ENCODE results near the gene MDP1. TPM values are rescaled to one million over a fixed set of nuclear protein-coding genes. Genes with fewer than 3 reads are reported as not detected.

The MDP1 gene
- total RNA-seq, 1 donor from 2014 or later = 18.4 TPM

DNA sequence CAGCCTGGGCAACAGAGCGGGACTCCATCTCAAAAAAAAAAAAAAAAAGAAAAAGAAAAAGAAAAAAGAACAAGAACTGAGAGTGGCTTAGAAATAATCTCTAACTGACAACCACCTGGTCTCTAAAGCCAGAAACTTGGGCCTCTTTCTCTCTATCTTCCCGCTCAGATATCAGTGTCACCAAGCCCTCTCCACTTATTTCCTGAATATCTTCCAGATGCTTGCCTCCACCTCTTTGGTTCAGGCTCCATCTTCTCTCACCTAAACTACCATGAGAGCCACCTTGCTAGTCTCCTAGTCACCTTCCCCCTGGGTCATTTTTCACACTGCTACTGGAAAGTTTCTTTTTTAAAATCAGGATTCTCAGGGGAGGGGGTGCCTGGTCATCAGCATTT is 18.8 kb downstream of the MDP1 start:
- peaks cover 7% of the 10 kb centered on the region for H3K9me3 Mint-ChIP-seq
- peak overlapping the region; percentile 94 for H3K27ac Mint-ChIP-seq
- no peak for DNase-seq (ENCODE audit: low spot score in 2 of 2, unreplicated experiment in 2 of 2)
- no peaks in the 10 kb centered on the region for H3K27me3 Mint-ChIP-seq (ENCODE audit: low read depth)
- H3K36me3 Mint-ChIP-seq = peaks cover 31% of the 10 kb centered on the region
- peaks cover 23% of the 10 kb centered on the region for H3K4me1 Mint-ChIP-seq
- peak overlapping the region; percentile 49 for H3K4me3 Mint-ChIP-seq
- TF ChIP-seq, protein P1, sequence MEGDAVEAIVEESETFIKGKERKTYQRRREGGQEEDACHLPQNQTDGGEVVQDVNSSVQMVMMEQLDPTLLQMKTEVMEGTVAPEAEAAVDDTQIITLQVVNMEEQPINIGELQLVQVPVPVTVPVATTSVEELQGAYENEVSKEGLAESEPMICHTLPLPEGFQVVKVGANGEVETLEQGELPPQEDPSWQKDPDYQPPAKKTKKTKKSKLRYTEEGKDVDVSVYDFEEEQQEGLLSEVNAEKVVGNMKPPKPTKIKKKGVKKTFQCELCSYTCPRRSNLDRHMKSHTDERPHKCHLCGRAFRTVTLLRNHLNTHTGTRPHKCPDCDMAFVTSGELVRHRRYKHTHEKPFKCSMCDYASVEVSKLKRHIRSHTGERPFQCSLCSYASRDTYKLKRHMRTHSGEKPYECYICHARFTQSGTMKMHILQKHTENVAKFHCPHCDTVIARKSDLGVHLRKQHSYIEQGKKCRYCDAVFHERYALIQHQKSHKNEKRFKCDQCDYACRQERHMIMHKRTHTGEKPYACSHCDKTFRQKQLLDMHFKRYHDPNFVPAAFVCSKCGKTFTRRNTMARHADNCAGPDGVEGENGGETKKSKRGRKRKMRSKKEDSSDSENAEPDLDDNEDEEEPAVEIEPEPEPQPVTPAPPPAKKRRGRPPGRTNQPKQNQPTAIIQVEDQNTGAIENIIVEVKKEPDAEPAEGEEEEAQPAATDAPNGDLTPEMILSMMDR (IDR thresholded peaks at IDR 0.05; ENCODE audit: unreplicated experiment) = no peak

DNA sequence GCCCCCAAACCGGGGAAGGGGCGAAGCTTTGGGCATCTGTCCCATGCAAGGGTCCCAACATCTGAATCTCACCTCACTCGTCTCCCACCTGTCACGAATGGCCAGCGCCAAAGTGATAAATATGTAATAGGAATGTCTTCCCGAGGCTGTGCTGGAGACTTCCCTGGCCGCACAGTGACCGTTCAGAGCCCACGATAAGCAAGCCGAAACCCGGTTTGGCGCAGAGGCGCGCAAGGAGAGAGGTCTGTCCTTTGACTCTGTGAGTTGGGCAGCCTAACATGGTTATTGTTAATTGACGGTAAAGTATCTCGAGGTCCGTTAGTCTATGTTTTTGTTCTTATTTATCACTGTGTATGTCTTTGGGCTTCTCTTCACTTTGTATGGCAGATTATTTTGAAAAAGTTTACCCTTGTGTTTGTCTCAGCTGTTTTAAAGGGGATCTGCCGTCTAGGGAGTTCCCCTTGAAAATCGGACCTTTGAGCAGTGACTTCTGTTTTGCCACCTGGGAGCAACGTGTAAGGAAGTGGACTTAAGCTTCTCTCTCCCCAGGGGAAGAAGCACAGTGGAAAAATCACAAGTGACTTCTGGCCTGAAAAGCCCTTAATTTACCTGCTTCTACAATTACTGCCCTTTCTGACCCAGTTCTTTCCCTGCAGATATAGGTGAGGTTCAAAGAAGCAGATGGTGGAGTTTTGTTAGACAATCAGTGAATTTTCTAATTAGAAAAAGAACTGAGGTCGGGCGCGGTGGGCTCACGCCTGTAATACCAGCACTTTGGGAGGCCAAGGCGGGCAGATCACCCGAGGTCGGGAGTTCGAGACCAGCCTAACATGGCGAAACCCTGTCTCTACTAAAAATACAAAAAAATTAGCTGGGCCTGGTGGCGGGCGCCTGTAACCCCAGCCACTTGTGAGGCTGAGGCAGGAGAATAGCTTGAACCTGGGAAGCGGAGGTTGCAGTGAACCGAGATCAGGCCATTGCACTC is 19.5 kb downstream of the MDP1 start:
- H3K36me3 Mint-ChIP-seq = peaks cover 29% of the 10 kb centered on the region
- peak overlapping the region; percentile 88 for H3K4me3 Mint-ChIP-seq
- peak overlapping the region; percentile 92 for H3K27ac Mint-ChIP-seq
- peaks cover 23% of the 10 kb centered on the region for H3K4me1 Mint-ChIP-seq
- no peaks in the 10 kb centered on the region for H3K27me3 Mint-ChIP-seq (ENCODE audit: low read depth)
- peaks cover 1% of the 10 kb centered on the region for H3K9me3 Mint-ChIP-seq
- no peak for DNase-seq (ENCODE audit: low spot score in 2 of 2, unreplicated experiment in 2 of 2)
- TF ChIP-seq, protein P1 (IDR thresholded peaks at IDR 0.05; ENCODE audit: unreplicated experiment) = no peak

DNA sequence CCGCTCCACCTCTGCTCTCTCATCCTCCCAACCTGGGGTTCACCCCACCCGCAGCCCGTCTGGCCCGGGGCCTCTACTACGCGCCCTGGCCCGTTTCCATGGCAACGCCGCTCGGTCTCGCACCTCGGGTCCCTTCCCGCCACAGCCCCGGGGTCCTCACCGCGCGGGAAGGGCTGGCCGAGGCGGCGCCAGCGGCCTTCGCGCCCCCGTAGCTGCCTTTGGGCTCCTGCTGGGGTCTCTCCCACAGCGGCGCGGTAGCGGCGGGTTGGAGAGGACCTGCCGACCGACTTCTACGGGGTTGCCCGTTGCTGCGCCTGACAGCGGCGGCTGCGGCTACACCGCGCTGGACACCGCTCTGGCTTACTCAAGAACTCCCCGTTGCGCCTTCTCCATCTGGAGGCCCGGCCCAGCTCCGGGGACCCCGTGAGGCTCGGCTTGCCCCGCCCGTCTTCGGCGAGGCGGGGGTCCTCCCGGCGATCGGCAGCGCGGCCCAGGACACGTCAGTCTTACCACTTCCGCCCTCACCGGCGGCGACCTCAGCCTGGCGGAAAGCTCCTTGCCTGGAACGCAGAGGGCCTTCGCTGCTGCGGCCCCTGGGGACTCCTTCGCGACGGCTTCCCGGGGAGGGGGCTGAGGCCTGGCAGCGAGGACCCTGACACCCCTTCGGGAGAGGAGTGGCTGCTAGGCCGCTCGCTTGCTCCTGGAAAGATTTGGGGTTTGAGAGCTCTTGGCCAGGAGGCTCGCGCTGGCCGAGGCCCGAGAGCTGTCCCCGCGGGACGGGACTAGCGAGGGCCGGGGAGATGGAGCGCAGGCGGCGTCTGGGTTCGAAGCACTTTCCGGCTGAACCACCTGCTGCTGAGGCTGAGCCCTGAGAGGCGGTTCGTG is 20.4 kb downstream of the MDP1 start, which contains the start of gene TM9SF1:
TSS of gene TM9SF1 (minus strand) at position 256 of the 885 bp plus-strand sequence. CDS start 422 bp downstream, outside the sequence.
- H3K4me3 Mint-ChIP-seq = peak within 1 kb of the TSS; percentile 88
- H3K27me3 Mint-ChIP-seq (ENCODE audit: low read depth) = no peaks in the 10 kb centered on the region
- TF ChIP-seq, protein P1 (IDR thresholded peaks at IDR 0.05; ENCODE audit: unreplicated experiment) = no peak
- H3K4me1 Mint-ChIP-seq = peaks cover 23% of the 10 kb centered on the region
- H3K36me3 Mint-ChIP-seq = peaks cover 31% of the 10 kb centered on the region
- H3K9me3 Mint-ChIP-seq = no peaks in the 10 kb centered on the region
- H3K27ac Mint-ChIP-seq = peak within 1 kb of the TSS; percentile 92
- peak; percentile 61 to 83 for DNase-seq (ENCODE audit: low spot score in 2 of 2, unreplicated experiment in 2 of 2)

DNA sequence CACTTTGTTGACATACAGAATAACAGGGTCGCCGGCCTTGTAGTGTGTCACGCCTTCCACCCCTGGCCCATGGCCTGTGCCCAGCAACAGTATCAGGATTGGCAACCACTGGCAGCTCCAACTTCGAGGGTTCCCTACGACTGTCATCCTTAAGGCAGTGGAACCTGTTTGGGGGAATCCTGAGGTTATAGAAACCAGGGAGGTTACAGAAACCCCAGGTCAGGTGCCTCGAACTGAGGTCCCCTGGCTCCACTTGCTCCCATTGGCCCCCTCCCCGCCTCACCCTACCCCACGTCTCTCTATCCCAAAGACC is 21.0 kb downstream of the MDP1 start:
- Mint-ChIP-seq H3K4me1 (peaks cover 23% of the 10 kb centered on the region), H3K9me3 (no peaks in the 10 kb centered on the region), H3K4me3 (peak overlapping the region; percentile 88), H3K36me3 (peaks cover 28% of the 10 kb centered on the region), H3K27me3 (ENCODE audit: low read depth) (no peaks in the 10 kb centered on the region), H3K27ac (peak overlapping the region; percentile 54)
- TF ChIP-seq, protein P1 (IDR thresholded peaks at IDR 0.05; ENCODE audit: unreplicated experiment) = no peak
- DNase-seq (ENCODE audit: low spot score in 2 of 2, unreplicated experiment in 2 of 2) = no peak

DNA sequence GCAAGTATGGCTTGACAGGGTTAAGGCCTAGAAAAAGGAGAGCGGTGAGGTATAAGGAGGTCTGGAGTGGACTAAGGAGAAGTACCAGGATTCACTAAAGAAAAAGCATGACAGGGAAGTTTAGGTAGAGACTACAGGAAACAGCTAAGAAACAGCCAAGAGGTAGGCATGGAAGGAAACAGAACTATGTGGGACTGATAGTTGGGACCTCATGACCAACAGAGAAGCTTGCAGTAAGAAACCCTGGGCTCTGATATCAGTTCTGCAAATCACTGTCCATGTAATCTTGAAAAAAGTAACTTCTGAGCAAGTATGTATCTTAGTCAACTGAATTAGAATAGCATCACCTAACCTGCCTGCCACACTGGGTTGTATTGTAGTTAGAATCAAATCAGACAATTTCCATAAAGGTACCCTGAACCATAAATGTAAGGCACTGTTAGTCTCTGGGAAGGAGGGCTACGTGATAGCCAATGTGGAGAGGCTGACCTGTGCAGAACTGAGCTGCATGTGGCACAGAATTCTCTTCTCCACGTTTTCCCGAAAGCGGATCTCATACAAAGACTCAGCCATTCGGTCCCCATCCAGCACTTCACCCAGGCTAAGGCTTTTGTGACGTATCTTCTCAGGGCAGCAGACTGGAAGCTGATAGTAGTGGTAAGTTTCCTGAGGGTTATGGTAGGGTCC is 21.5 kb downstream of the MDP1 start:
- H3K9me3 Mint-ChIP-seq = no peaks in the 10 kb centered on the region
- no peak for DNase-seq (ENCODE audit: low spot score in 2 of 2, unreplicated experiment in 2 of 2)
- peaks cover 24% of the 10 kb centered on the region for H3K4me1 Mint-ChIP-seq
- peaks cover 26% of the 10 kb centered on the region for H3K36me3 Mint-ChIP-seq
- H3K27me3 Mint-ChIP-seq (ENCODE audit: low read depth) = no peaks in the 10 kb centered on the region
- H3K4me3 Mint-ChIP-seq = peak overlapping the region; percentile 88
- H3K27ac Mint-ChIP-seq = peak overlapping the region; percentile 54
- TF ChIP-seq, protein P1 (IDR thresholded peaks at IDR 0.05; ENCODE audit: unreplicated experiment) = no peak
